HuH-7.5 (cell line): ENCODE data around the gene RBMS3.
"Not testable (repeated sequence)": the region's sequence is repeated elsewhere in the genome, so short reads cannot be mapped to it uniquely, and the experiment has no call there.

Experiments
- DNase-seq: peaks from one replicate; pipeline ENCODE4 v3.0.0; 2011; ENCODE audit warnings: low spot score

Gene RBMS3

GRCh38 chr3:29481969-29482767 is 201.3 kb downstream of the RBMS3 start:
- DNase-seq, result no peak

GRCh38 chr3:29484633-29485032 is 203.8 kb downstream of the RBMS3 start:
- no peak for DNase-seq

- no peak for DNase-seq
Observed at GRCh38 chr3:29486096-29486495, 205.2 kb downstream of the RBMS3 start.

- DNase-seq, result no peak
Observed at GRCh38 chr3:29486917-29487316, 206.0 kb downstream of the RBMS3 start.

- no peak for DNase-seq
Observed at GRCh38 chr3:29488922-29489321, 208.1 kb downstream of the RBMS3 start.

- no peak for DNase-seq
Observed at GRCh38 chr3:29493109-29493508, 212.2 kb downstream of the RBMS3 start.

GRCh38 chr3:29494305-29495036 is 213.6 kb downstream of the RBMS3 start:
- DNase-seq, result no peak

- DNase-seq, result no peak
Observed at GRCh38 chr3:29497282-29497681, 216.4 kb downstream of the RBMS3 start.

- DNase-seq, result no peak
Observed at GRCh38 chr3:29502771-29503170, 221.9 kb downstream of the RBMS3 start.

- no peak for DNase-seq
Observed at GRCh38 chr3:29503314-29503713, 222.4 kb downstream of the RBMS3 start.

- DNase-seq, result no peak
Observed at GRCh38 chr3:29503958-29504357, 223.1 kb downstream of the RBMS3 start.

- DNase-seq, result no peak
Observed at GRCh38 chr3:29506502-29506901, 225.6 kb downstream of the RBMS3 start.

- no peak for DNase-seq
Observed at GRCh38 chr3:29511701-29512100, 230.8 kb downstream of the RBMS3 start.

GRCh38 chr3:29512641-29513040 is 231.8 kb downstream of the RBMS3 start:
- DNase-seq, result no peak

GRCh38 chr3:29513236-29513635 is 232.4 kb downstream of the RBMS3 start:
- no peak for DNase-seq

GRCh38 chr3:29514170-29514569 is 233.3 kb downstream of the RBMS3 start:
- DNase-seq, result no peak

GRCh38 chr3:29514912-29515311 is 234.0 kb downstream of the RBMS3 start:
- DNase-seq, result no peak

GRCh38 chr3:29515451-29515850 is 234.6 kb downstream of the RBMS3 start:
- DNase-seq, result no peak

GRCh38 chr3:29516164-29516563 is 235.3 kb downstream of the RBMS3 start:
- no peak for DNase-seq

- DNase-seq, result no peak
Observed at GRCh38 chr3:29520764-29521163, 239.9 kb downstream of the RBMS3 start.

GRCh38 chr3:29521293-29521692 is 240.4 kb downstream of the RBMS3 start:
- no peak for DNase-seq

GRCh38 chr3:29521751-29522150 is 240.9 kb downstream of the RBMS3 start:
- DNase-seq, result no peak

GRCh38 chr3:29524433-29524832 is 243.6 kb downstream of the RBMS3 start:
- DNase-seq, result not testable (repeated sequence)
